Measurements from ENCODE around the gene SURF4.
"Not testable (repeated sequence)": the region's sequence is repeated elsewhere in the genome, so short reads cannot be mapped to it uniquely, and the experiment has no call there.

SURF4 gene

DNA sequence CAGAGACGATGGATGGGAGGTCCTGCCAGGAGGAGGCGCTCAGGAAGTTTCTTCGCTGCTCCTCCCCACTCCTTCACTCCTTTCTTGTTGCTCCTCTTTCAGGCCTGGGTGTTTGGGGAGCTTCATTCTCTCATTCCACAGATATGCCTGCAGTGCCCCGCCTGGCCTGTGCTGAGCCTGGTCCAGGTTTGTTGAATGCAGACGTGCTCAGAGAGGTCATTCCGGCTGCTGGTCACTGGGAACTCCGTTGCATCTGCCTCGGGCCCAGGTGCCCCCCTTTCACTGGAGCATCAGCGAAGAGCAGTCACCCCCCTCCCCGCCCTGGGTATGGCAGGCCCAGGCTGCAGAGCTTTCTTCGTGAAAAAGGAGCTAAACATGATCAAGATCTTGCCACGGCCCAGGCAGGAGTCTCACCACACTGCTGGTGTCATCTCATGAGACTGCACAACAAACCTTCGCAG lies 55.4 kb downstream of the SURF4 start:
- peaks cover 3% of the 10 kb centered on the region for H3K27me3 ChIP-seq (ENCODE audit: insufficient read depth, poor library complexity, severe bottlenecking)
- no peak for DNase-seq (ENCODE audit: low read depth in 1 of 2, low spot score in 1 of 2)
- H3K4me3 ChIP-seq (replicated peaks; ENCODE audit: insufficient read depth, low read length) = no peak overlapping the region
- H3K27ac ChIP-seq (replicated peaks) = no peak overlapping the region
- TF ChIP-seq, protein P1, sequence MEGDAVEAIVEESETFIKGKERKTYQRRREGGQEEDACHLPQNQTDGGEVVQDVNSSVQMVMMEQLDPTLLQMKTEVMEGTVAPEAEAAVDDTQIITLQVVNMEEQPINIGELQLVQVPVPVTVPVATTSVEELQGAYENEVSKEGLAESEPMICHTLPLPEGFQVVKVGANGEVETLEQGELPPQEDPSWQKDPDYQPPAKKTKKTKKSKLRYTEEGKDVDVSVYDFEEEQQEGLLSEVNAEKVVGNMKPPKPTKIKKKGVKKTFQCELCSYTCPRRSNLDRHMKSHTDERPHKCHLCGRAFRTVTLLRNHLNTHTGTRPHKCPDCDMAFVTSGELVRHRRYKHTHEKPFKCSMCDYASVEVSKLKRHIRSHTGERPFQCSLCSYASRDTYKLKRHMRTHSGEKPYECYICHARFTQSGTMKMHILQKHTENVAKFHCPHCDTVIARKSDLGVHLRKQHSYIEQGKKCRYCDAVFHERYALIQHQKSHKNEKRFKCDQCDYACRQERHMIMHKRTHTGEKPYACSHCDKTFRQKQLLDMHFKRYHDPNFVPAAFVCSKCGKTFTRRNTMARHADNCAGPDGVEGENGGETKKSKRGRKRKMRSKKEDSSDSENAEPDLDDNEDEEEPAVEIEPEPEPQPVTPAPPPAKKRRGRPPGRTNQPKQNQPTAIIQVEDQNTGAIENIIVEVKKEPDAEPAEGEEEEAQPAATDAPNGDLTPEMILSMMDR (IDR thresholded peaks at IDR 0.05; ENCODE audit: insufficient read depth, low read length) = no peak
- no peak for TF ChIP-seq POLR2AphosphoS5 (IDR thresholded peaks at IDR 0.05; ENCODE audit: low read depth)

GRCh38 chr9:133317551-133317950 lies 58.3 kb downstream of the SURF4 start:
- not testable (repeated sequence) for DNase-seq (ENCODE audit: low read depth in 1 of 2, low spot score in 1 of 2); H3K27ac ChIP-seq (replicated peaks); H3K27me3 ChIP-seq (ENCODE audit: insufficient read depth, poor library complexity, severe bottlenecking); H3K4me3 ChIP-seq (replicated peaks; ENCODE audit: insufficient read depth, low read length)

DNA sequence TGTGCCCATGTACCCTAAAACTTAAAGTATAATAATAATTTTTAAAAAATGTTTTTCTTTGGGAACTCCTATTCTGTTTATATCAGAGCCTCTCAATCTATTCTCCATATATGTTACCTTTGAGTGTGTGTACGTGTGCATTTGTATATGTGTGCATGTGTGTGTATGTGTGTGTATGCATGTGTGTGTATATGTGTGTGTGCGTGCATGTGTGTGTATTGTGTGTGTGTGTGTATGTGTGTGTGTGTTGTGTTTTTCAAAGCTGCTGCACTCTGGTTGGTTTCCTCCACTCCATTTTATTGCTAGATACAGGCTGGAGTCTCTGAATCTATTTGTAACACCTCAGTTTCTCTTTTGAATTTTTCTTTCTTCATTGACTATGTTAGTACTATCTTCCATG lies 59.9 kb downstream of the SURF4 start:
- DNase-seq (ENCODE audit: low read depth in 1 of 2, low spot score in 1 of 2) = no peak
- TF ChIP-seq GABPA (IDR thresholded peaks at IDR 0.05; ENCODE audit: low read depth) (no peak), REST (IDR thresholded peaks at IDR 0.05; ENCODE audit: insufficient replicate concordance, low read depth) (no peak), SPI1 (IDR thresholded peaks at IDR 0.05; ENCODE audit: borderline replicate concordance, low read depth) (no peak), POLR2AphosphoS5 (IDR thresholded peaks at IDR 0.05; ENCODE audit: low read depth) (no peak)
- TF ChIP-seq, protein P1 (IDR thresholded peaks at IDR 0.05; ENCODE audit: insufficient read depth, low read length) = no peak
- no peaks in the 10 kb centered on the region for H3K27me3 ChIP-seq (ENCODE audit: insufficient read depth, poor library complexity, severe bottlenecking)

More for the DNA sequence above, 59.9 kb downstream of the SURF4 start:
- Histone ChIP-seq H3K27ac (replicated peaks) (no peak overlapping the region), H3K4me3 (replicated peaks; ENCODE audit: insufficient read depth, low read length) (no peak overlapping the region)

All from HL-60 (cell line).